Measurements from ENCODE around the gene GEMIN7. TPM values are rescaled to one million over a fixed set of nuclear protein-coding genes. Genes with fewer than 3 reads are reported as not detected.

Gene GEMIN7
- total RNA-seq, 1 experiment from 2014 or later: 46.0 TPM

GRCh38 chr19:45133661-45134060 is 54.6 kb downstream of the GEMIN7 start:
- no peak overlapping the region for H2BK12ac ChIP-seq (ENCODE audit: insufficient read length, low read depth, low read length)
- no peak overlapping the region for H2BK15ac ChIP-seq (ENCODE audit: low read depth, low read length)
- H3K27ac ChIP-seq (ENCODE audit: insufficient read length, low read depth, low read length): no peak overlapping the region
- Mint-ChIP-seq H3K4me1 (peaks cover 43 to 46% of the 10 kb centered on the region in 2 experiments), H3K27me3 (ENCODE audit: low read depth) (no peaks in the 10 kb centered on the region), H3K9me3 (no peaks in the 10 kb centered on the region), H3K27ac (peak overlapping the region in 1 of 3 experiments; percentile 91; a peak in 2 of 7 replicates), H3K36me3 (ENCODE audit: insufficient read depth in 1 of 3, low read depth in 3 of 3) (no peaks in the 10 kb centered on the region; a peak in 2 of 7 replicates), H3K4me3 (no peak overlapping the region)
- no peaks in the 10 kb centered on the region for H3K9me3 ChIP-seq (ENCODE audit: control insufficient read depth, low read depth, low read length)
- no peaks in the 10 kb centered on the region for H3K27me3 ChIP-seq (ENCODE audit: insufficient read depth, low read length)
- H3K18ac ChIP-seq (ENCODE audit: insufficient read length, low read depth, low read length): no peak overlapping the region
- H3K9ac ChIP-seq (ENCODE audit: extremely low read depth, insufficient read length, low read length): no peak overlapping the region
- no CpG with 5 or more reads among the region's 8 CpGs for WGBS (ENCODE audit: extremely low coverage, insufficient read length, low lambda C conversion rate)
- H4K5ac ChIP-seq (ENCODE audit: insufficient read length, low read depth, low read length): no peak overlapping the region
- no peak overlapping the region for H2AFZ ChIP-seq (ENCODE audit: low read length)
- no peaks in the 10 kb centered on the region; the same call in 1 of the 2 replicates for H3K4me1 ChIP-seq (ENCODE audit: insufficient read depth, low read length)
- H3T11ph ChIP-seq (ENCODE audit: low read length): no peak overlapping the region
- H4K8ac ChIP-seq (replicated peaks; ENCODE audit: insufficient read length, low read depth, low read length): no peak overlapping the region
- no peak overlapping the region for H2BK20ac ChIP-seq (ENCODE audit: low read depth, low read length, poor library complexity, severe bottlenecking)
- no peak overlapping the region for H2AK5ac ChIP-seq (ENCODE audit: insufficient read length, low read length)
- H3K23ac ChIP-seq (ENCODE audit: insufficient read length, low read depth, low read length): no peak overlapping the region
- no peak for TF ChIP-seq CTCF (conservative IDR thresholded peaks at IDR 0.05)
- H3K79me2 ChIP-seq (ENCODE audit: insufficient read depth, low read length): no peaks in the 10 kb centered on the region; the same call in 1 of the 2 replicates
- no peak overlapping the region for H3K14ac ChIP-seq (ENCODE audit: insufficient read depth, low read length)
- no peak overlapping the region for H3K4me2 ChIP-seq (ENCODE audit: insufficient read depth, insufficient read length, low read length)
- peaks cover 4% of the 10 kb centered on the region for H3K23me2 ChIP-seq (ENCODE audit: insufficient read length, low read depth, low read length, poor library complexity, severe bottlenecking)
- no peak overlapping the region for H2BK120ac ChIP-seq (ENCODE audit: low read depth, low read length, poor library complexity, severe bottlenecking)
- no peak overlapping the region for H4K91ac ChIP-seq (ENCODE audit: insufficient read length, low read depth, low read length)
- H3K79me1 ChIP-seq (ENCODE audit: insufficient read depth, low read depth, low read length, poor library complexity, severe bottlenecking): no peaks in the 10 kb centered on the region
- no peak overlapping the region for H2BK5ac ChIP-seq (ENCODE audit: insufficient read length, low read length)
- no peak overlapping the region for H3K56ac ChIP-seq (ENCODE audit: insufficient read length, low read depth, low read length)
- no peaks in the 10 kb centered on the region for H4K20me1 ChIP-seq (ENCODE audit: control insufficient read depth, insufficient read depth, insufficient read length)
- no peak for DNase-seq
- no peak overlapping the region for H3K4ac ChIP-seq (ENCODE audit: low read depth, low read length)

Data from H9 (cell line).